PC-3 (cell line): ENCODE measurements around the gene RANBP3. TPM values are rescaled to one million over a fixed set of nuclear protein-coding genes. Genes with fewer than 3 reads are reported as not detected.

Experiments
- ATAC-seq: fragments of 200-7000 bp; cut with Tn5 transposase; 2 replicates; pipeline ENCODE4 v1.9.1; 2020; ENCODE audit warnings: mild to moderate bottlenecking, moderate library complexity
- BruUV-seq: library from RNA; stranded (reverse); fragments of 400-500 nt; replicated peaks from 2 replicates; lab custom pipeline; 2021; lab: Mats Ljungman, UMichigan
- CTCF ChIA-PET: fragments of 300-600 bp; sonication (Branson Sonifier 250); formaldehyde crosslinking; loops from one replicate; lab custom pipeline; 2022; ENCODE audit warnings: antibody characterized with exemption; lab: Charles Lee
- POLR2A ChIA-PET: fragments of 300-600 bp; sonication (Branson Sonifier 250); formaldehyde crosslinking; loops from one replicate; lab custom pipeline; 2022; ENCODE audit warnings: antibody characterized with exemption; ENCODE audit not compliant: unreplicated experiment; lab: Charles Lee
- DNase-seq: peaks from one replicate; pipeline ENCODE4 v3.0.0-alpha.2; 2015
- H2AFZ ChIP-seq: fragments of 300-600 bp; sonication (generic); 2 replicates; pipeline ENCODE4 v1.6.0; 2016; ENCODE audit warnings: antibody characterized with exemption, low read length
- H3F3A ChIP-seq: fragments of 300-600 bp; sonication (generic); one replicate; pipeline ENCODE4 v1.6.0; 2017; ENCODE audit warnings: antibody characterized with exemption, low read length, control low read depth, mild to moderate bottlenecking; ENCODE audit not compliant: unreplicated experiment
- H3K27ac ChIP-seq: fragments of 300-600 bp; sonication (generic); 2 replicates; pipeline ENCODE4 v1.5.1; 2016; ENCODE audit warnings: mild to moderate bottlenecking, low read length
- H3K27me3 ChIP-seq: fragments of 300-600 bp; sonication (generic); 2 replicates; pipeline ENCODE4 v1.6.1; 2016; ENCODE audit warnings: low read length, mixed read lengths
- H3K36me3 ChIP-seq: fragments of 300-600 bp; sonication (generic); 2 replicates; pipeline ENCODE4 v1.6.1; 2016; ENCODE audit warnings: low read depth, mixed run types, low read length, mixed read lengths
- H3K4me1 ChIP-seq: fragments of 300-600 bp; sonication (generic); 2 replicates; pipeline ENCODE4 v1.5.1; 2016; ENCODE audit warnings: low read length; ENCODE audit not compliant: insufficient read depth
- H3K4me2 ChIP-seq: fragments of 300-600 bp; sonication (generic); 2 replicates; pipeline ENCODE4 v1.6.0; 2016; ENCODE audit warnings: low read length
- H3K4me3 ChIP-seq: fragments of 300-600 bp; sonication (generic); 2 replicates; pipeline ENCODE4 v1.5.1; 2016; ENCODE audit warnings: mild to moderate bottlenecking, low read length, mixed read lengths
- H3K79me2 ChIP-seq: fragments of 300-600 bp; sonication (generic); 2 replicates; pipeline ENCODE4 v1.6.1; 2017; ENCODE audit warnings: low read length, mixed read lengths
- H3K9ac ChIP-seq: fragments of 300-600 bp; sonication (generic); 2 replicates; pipeline ENCODE4 v1.6.0; 2016; ENCODE audit warnings: mild to moderate bottlenecking, low read length
- H3K9me2 ChIP-seq: fragments of 300-600 bp; sonication (generic); replicated peaks from 2 replicates; pipeline ENCODE4 v1.6.1; 2016; ENCODE audit warnings: mixed run types, low read length, mixed read lengths
- H3K9me3 ChIP-seq: fragments of 300-600 bp; sonication (generic); 2 replicates; pipeline ENCODE4 v1.6.1; 2016; ENCODE audit warnings: low read length, mixed read lengths
- H4K20me1 ChIP-seq: fragments of 300-600 bp; sonication (generic); 2 replicates; pipeline ENCODE4 v1.6.1; 2016; ENCODE audit warnings: low read length, mixed read lengths
- CTCF ChIP-seq: fragments of 300-600 bp; sonication (generic); conservative IDR thresholded peaks from 2 replicates; pipeline ENCODE4 v1.5.1; 2017; ENCODE audit warnings: antibody characterized with exemption, low read depth, mild to moderate bottlenecking, low read length
- EZH2 ChIP-seq: fragments of 300-600 bp; sonication (generic); IDR thresholded peaks from one replicate; pipeline ENCODE4 v1.6.1; 2017; ENCODE audit warnings: antibody characterized with exemption, mild to moderate bottlenecking, low read length; ENCODE audit not compliant: unreplicated experiment
- EZH2phosphoT487 ChIP-seq: fragments of 300-600 bp; sonication (generic); IDR thresholded peaks from 2 replicates; pipeline ENCODE4 v1.6.1; 2018; ENCODE audit warnings: mild to moderate bottlenecking, antibody characterized with exemption, low read length, borderline replicate concordance
- intact Hi-C: fragments of 100-400 bp; cut with micrococcal nuclease; formaldehyde crosslinking; loops from 2 replicates; pipeline ENCODE4 v1.9.0; 2023
- total RNA-seq: library from RNA; depleted of rRNA; stranded (reverse); fragments of >200 nt; gene quantifications from 2 replicates; pipeline ENCODE4 v1.2.3, GENCODE V29; 2014

Gene RANBP3
- total RNA-seq, 1 experiment from 2014 or later, result 114 TPM

- H3K9me2 ChIP-seq, result no peaks in the 10 kb centered on the region
- no peaks in the 10 kb centered on the region for H3K27me3 ChIP-seq
- no peak overlapping the region for H3K27ac ChIP-seq
- no peaks in the 10 kb centered on the region for H3K9me3 ChIP-seq
- no peak for DNase-seq
- H3K79me2 ChIP-seq, result no peaks in the 10 kb centered on the region
- ChIA-PET CTCF (no interaction called here), POLR2A (no interaction called here)
- H4K20me1 ChIP-seq, result no peaks in the 10 kb centered on the region
- H3K9ac ChIP-seq, result no peak overlapping the region
- intact Hi-C loops, result no loop called here
- no peak overlapping the region for H3K4me3 ChIP-seq
- no peak overlapping the region for H2AFZ ChIP-seq
- no peak for ATAC-seq
- no peak overlapping the region for H3K4me2 ChIP-seq
- no peak for TF ChIP-seq EZH2
- no peak for TF ChIP-seq EZH2phosphoT487
- TF ChIP-seq CTCF, result no peak
- no peaks in the 10 kb centered on the region for H3F3A ChIP-seq
- H3K4me1 ChIP-seq, result peaks cover 12% of the 10 kb centered on the region
- BruUV-seq, result no TSS peak
- no peaks in the 10 kb centered on the region for H3K36me3 ChIP-seq
Measured at GRCh38 chr19:5996102-5996501, 18.2 kb upstream of the RANBP3 start.

- H3K79me2 ChIP-seq, result no peaks in the 10 kb centered on the region
- DNase-seq, result no peak
- H3K4me1 ChIP-seq, result peaks cover 12% of the 10 kb centered on the region
- TF ChIP-seq EZH2, result no peak
- no peak for TF ChIP-seq CTCF
- no peak for TF ChIP-seq EZH2phosphoT487
- no peak overlapping the region for H3K4me3 ChIP-seq
- CTCF ChIA-PET, result no interaction called here
- intact Hi-C loops, result no loop called here
- H3K4me2 ChIP-seq, result no peak overlapping the region
- H3K27me3 ChIP-seq, result no peaks in the 10 kb centered on the region
- no peaks in the 10 kb centered on the region for H3K9me3 ChIP-seq
- no peak overlapping the region for H3K9ac ChIP-seq
- no peaks in the 10 kb centered on the region for H3F3A ChIP-seq
- H3K9me2 ChIP-seq, result no peaks in the 10 kb centered on the region
- H4K20me1 ChIP-seq, result no peaks in the 10 kb centered on the region
- no peak overlapping the region for H2AFZ ChIP-seq
- no TSS peak for BruUV-seq
- H3K27ac ChIP-seq, result no peak overlapping the region
- POLR2A ChIA-PET, result no interaction called here
- ATAC-seq, result no peak
- H3K36me3 ChIP-seq, result no peaks in the 10 kb centered on the region
Measured at GRCh38 chr19:5995606-5996005, 17.7 kb upstream of the RANBP3 start.

GRCh38 chr19:5994405-5995165, 16.6 kb upstream of the RANBP3 start:
- DNase-seq (no peak), ATAC-seq (no peak; the same call in 1 of the 2 replicates)
- ChIA-PET POLR2A (interaction anchor here (0.6 kb wide), 1 partner anchor 67 kb away, joined by 4 read pairs; no protein-coding TSS in a partner anchor), CTCF (interaction anchor here (1.0 kb wide), 1 partner anchor 27 kb away, joined by 4 read pairs; no protein-coding TSS in a partner anchor)
- H3K4me1 ChIP-seq, result peaks cover 16% of the 10 kb centered on the region
- H3K27ac ChIP-seq, result no peak overlapping the region
- no peaks in the 10 kb centered on the region for H3K36me3 ChIP-seq
- no peaks in the 10 kb centered on the region for H3K9me3 ChIP-seq
- BruUV-seq, result no TSS peak
- H4K20me1 ChIP-seq, result no peaks in the 10 kb centered on the region
- intact Hi-C loops, result no loop called here
- H3K4me3 ChIP-seq, result no peak overlapping the region
- no peak overlapping the region for H3K4me2 ChIP-seq
- H3F3A ChIP-seq, result no peaks in the 10 kb centered on the region
- H3K27me3 ChIP-seq, result no peaks in the 10 kb centered on the region
- H3K9ac ChIP-seq, result no peak overlapping the region
- TF ChIP-seq CTCF, result no peak
- no peak for TF ChIP-seq EZH2phosphoT487
- TF ChIP-seq EZH2, result no peak
- no peak overlapping the region for H2AFZ ChIP-seq
- H3K9me2 ChIP-seq, result no peaks in the 10 kb centered on the region
- H3K79me2 ChIP-seq, result no peaks in the 10 kb centered on the region
